ENCODE data around the gene CHST5.

- TF ChIP-seq CTCF (optimal IDR thresholded peaks at IDR 0.05 in 1 of 3, IDR thresholded peaks at IDR 0.05 in 1 of 3, conservative IDR thresholded peaks at IDR 0.05 in 1 of 3; ENCODE audit: extremely low read depth in 1 of 3, insufficient read depth in 2 of 3, low read length in 3 of 3), result no peak
- TF ChIP-seq EZH2 (IDR thresholded peaks at IDR 0.05; ENCODE audit: low read length), result no peak
Measured at GRCh38 chr16:75572864-75573542, 37.1 kb upstream of the CHST5 start.
